ENCODE results near the gene REEP3. TPM values are rescaled to one million over a fixed set of nuclear protein-coding genes. Genes with fewer than 3 reads are reported as not detected.

REEP3 gene
- total RNA-seq, 1 experiment from 2014 or later = 51.8 TPM

- Mint-ChIP-seq H3K4me1 (ENCODE audit: insufficient read depth, unreplicated experiment) (peaks cover 21% of the 10 kb centered on the region), H3K36me3 (ENCODE audit: insufficient read depth, unreplicated experiment) (peaks cover 10% of the 10 kb centered on the region), H3K4me3 (ENCODE audit: unreplicated experiment) (no peak overlapping the region), H3K9me3 (ENCODE audit: unreplicated experiment) (no peaks in the 10 kb centered on the region), H3K27me3 (ENCODE audit: insufficient read depth, unreplicated experiment) (no peaks in the 10 kb centered on the region), H3K27ac (ENCODE audit: low read depth, unreplicated experiment) (peak overlapping the region; percentile 94)
- DNase-seq (ENCODE audit: unreplicated experiment) = no peak
- intact Hi-C loops (cut with micrococcal nuclease) = loop anchor here (2.0 kb wide), 1 partner anchor 85 kb away; no protein-coding TSS in a partner anchor
- no TSS peak for BruUV-seq (replicated peaks)
- TF ChIP-seq CTCF (IDR thresholded peaks at IDR 0.05; ENCODE audit: unreplicated experiment) = no peak
- CTCF ChIA-PET = interaction anchor here (0.7 to 8.7 kb wide), 21 partner anchors 11 to 1036 kb away, joined by 3 to 87 read pairs (median 6); partner anchors contain the start of gene REEP3
- POLR2A ChIA-PET = interaction anchor here (0.6 to 6.0 kb wide), 27 partner anchors 9 to 462 kb away, joined by 3 to 106 read pairs (median 9); partner anchors contain the start of genes JMJD1C and REEP3
These were observed 106.7 kb downstream of the REEP3 start for GRCh38 chr10:63627881-63628296.

- TF ChIP-seq CTCF (IDR thresholded peaks at IDR 0.05; ENCODE audit: unreplicated experiment) = no peak
- H3K27me3 Mint-ChIP-seq (ENCODE audit: insufficient read depth, unreplicated experiment) = no peaks in the 10 kb centered on the region
- H3K36me3 Mint-ChIP-seq (ENCODE audit: insufficient read depth, unreplicated experiment) = peaks cover 10% of the 10 kb centered on the region
- POLR2A ChIA-PET = interaction anchor here (0.6 to 6.0 kb wide), 51 partner anchors 7 to 462 kb away, joined by 3 to 106 read pairs (median 6); partner anchors contain the start of genes JMJD1C and REEP3
- peak overlapping the region; percentile 94 for H3K27ac Mint-ChIP-seq (ENCODE audit: low read depth, unreplicated experiment)
- peak overlapping the region; percentile 94 for H3K4me3 Mint-ChIP-seq (ENCODE audit: unreplicated experiment)
- no peaks in the 10 kb centered on the region for H3K9me3 Mint-ChIP-seq (ENCODE audit: unreplicated experiment)
- DNase-seq (ENCODE audit: unreplicated experiment) = peak; percentile 61
- no TSS peak for BruUV-seq (replicated peaks)
- CTCF ChIA-PET = interaction anchor here (0.6 to 8.7 kb wide), 44 partner anchors 12 to 1561 kb away, joined by 3 to 87 read pairs (median 4); partner anchors contain the start of gene REEP3
- intact Hi-C loops (cut with micrococcal nuclease) = loop anchor here (1.0 to 2.0 kb wide), 7 partner anchors 84 to 461 kb away; partner anchors contain the start of gene REEP3
- peaks cover 22% of the 10 kb centered on the region for H3K4me1 Mint-ChIP-seq (ENCODE audit: insufficient read depth, unreplicated experiment)
These were observed 107.5 kb downstream of the REEP3 start for GRCh38 chr10:63628526-63629362.

GRCh38 chr10:63629363-63630084, 108.3 kb downstream of the REEP3 start:
- Mint-ChIP-seq H3K4me3 (ENCODE audit: unreplicated experiment) (peak overlapping the region; percentile 94), H3K36me3 (ENCODE audit: insufficient read depth, unreplicated experiment) (peaks cover 10% of the 10 kb centered on the region), H3K9me3 (ENCODE audit: unreplicated experiment) (no peaks in the 10 kb centered on the region), H3K27ac (ENCODE audit: low read depth, unreplicated experiment) (peak overlapping the region; percentile 94), H3K4me1 (ENCODE audit: insufficient read depth, unreplicated experiment) (peaks cover 26% of the 10 kb centered on the region), H3K27me3 (ENCODE audit: insufficient read depth, unreplicated experiment) (no peaks in the 10 kb centered on the region)
- TF ChIP-seq CTCF (IDR thresholded peaks at IDR 0.05; ENCODE audit: unreplicated experiment) = peak; percentile 73
- CTCF ChIA-PET = interaction anchor here (0.5 to 8.7 kb wide), 40 partner anchors 13 to 1560 kb away, joined by 3 to 87 read pairs (median 4); no protein-coding TSS in a partner anchor
- intact Hi-C loops (cut with micrococcal nuclease) = loop anchor here (1.0 to 10.0 kb wide), 9 partner anchors 83 to 1195 kb away; partner anchors contain the start of gene REEP3
- POLR2A ChIA-PET = interaction anchor here (0.6 to 6.0 kb wide), 45 partner anchors 8 to 463 kb away, joined by 3 to 106 read pairs (median 6); partner anchors contain the start of genes JMJD1C and REEP3
- peak; percentile 98 for DNase-seq (ENCODE audit: unreplicated experiment)
- TSS peak; percentile 86 for BruUV-seq (replicated peaks)
